ENCODE data around the gene FKBP1A. TPM values are rescaled to one million over a fixed set of nuclear protein-coding genes. Genes with fewer than 3 reads are reported as not detected.

Gene FKBP1A
- total RNA-seq, 1 donor from 2014 or later = 212 TPM

DNA sequence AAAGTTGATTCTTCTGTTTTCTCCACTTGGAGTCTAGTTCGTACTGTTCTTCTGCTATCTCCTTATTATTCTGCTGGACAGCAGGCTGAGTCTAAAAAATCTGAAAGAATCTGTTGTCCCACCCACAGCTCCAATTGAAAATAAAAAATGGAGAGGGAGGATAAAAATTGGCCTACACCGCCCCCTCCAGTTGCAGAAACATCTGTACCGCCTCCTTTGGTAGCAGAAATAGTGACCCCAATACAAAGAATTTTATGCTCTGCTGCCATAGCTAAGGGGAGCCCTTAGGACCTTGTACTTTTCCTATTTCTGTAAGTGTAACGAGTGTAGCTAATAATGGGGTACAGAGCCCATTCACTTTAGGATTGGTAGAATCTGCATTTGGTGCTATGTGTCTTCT, 4.9 kb upstream of the FKBP1A start:
- H3K27me3 ChIP-seq = no peaks in the 10 kb centered on the region
- no peaks in the 10 kb centered on the region for H3K9me3 ChIP-seq
- intact Hi-C loops (cut with DNase I) = no loop called here
- no peak for DNase-seq (ENCODE audit: extremely low spot score in 2 of 2)
- H3K36me3 ChIP-seq = no peaks in the 10 kb centered on the region
- H3K4me1 ChIP-seq = peaks cover 12% of the 10 kb centered on the region
- H3K4me3 ChIP-seq = no peak overlapping the region
- TF ChIP-seq POLR2A (IDR thresholded peaks at IDR 0.05) = no peak
- no peak for TF ChIP-seq POLR2AphosphoS5 (IDR thresholded peaks at IDR 0.05; ENCODE audit: insufficient read depth in 1 of 2, low read depth in 1 of 2)
- TF ChIP-seq, protein P1, sequence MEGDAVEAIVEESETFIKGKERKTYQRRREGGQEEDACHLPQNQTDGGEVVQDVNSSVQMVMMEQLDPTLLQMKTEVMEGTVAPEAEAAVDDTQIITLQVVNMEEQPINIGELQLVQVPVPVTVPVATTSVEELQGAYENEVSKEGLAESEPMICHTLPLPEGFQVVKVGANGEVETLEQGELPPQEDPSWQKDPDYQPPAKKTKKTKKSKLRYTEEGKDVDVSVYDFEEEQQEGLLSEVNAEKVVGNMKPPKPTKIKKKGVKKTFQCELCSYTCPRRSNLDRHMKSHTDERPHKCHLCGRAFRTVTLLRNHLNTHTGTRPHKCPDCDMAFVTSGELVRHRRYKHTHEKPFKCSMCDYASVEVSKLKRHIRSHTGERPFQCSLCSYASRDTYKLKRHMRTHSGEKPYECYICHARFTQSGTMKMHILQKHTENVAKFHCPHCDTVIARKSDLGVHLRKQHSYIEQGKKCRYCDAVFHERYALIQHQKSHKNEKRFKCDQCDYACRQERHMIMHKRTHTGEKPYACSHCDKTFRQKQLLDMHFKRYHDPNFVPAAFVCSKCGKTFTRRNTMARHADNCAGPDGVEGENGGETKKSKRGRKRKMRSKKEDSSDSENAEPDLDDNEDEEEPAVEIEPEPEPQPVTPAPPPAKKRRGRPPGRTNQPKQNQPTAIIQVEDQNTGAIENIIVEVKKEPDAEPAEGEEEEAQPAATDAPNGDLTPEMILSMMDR (IDR thresholded peaks at IDR 0.05) = no peak
- H3K27ac ChIP-seq = no peak overlapping the region

DNA sequence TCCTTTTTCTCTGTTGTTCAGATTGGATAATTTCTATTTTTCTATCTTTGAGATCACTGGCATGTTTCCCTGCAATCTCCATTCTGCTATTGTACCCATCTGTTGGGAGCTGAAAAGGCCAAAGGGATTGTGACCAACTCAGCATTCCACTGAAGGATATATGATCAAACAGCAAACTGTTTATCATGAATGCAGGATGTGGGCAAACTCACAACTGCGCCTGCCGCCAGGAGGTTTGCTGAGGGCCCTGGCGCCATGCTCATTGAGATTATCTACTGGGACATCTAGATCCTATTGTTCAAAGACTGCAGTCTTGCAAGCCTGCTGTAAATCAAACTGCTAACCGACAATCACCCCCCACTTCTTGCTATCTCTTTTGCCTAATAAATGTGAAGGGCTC, 3.8 kb upstream of the FKBP1A start:
- no peaks in the 10 kb centered on the region for H3K9me3 ChIP-seq
- intact Hi-C loops (cut with DNase I) = no loop called here

DNA sequence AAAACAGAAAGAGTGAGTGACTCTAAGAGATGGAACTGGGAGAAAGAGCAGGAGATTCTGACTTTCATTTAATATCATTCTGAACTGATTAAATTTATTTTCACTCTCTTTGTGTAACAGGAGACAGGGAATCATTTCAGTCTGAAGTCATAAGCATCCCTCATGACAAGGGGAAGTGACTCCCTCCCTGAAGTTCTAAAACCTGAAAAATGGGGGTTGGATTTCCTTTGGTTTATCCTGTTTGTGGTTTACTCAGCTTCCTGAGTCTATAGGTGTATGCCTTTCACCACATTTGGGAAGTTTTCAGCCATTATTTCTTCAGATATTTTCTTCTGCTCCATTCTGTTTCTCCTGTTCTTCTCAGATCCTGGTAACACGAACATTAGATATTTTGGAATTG, 3.4 kb upstream of the FKBP1A start:
- Histone ChIP-seq H3K27me3 (no peaks in the 10 kb centered on the region), H3K4me3 (no peak overlapping the region), H3K9me3 (no peaks in the 10 kb centered on the region), H3K36me3 (no peaks in the 10 kb centered on the region), H3K27ac (no peak overlapping the region), H3K4me1 (peaks cover 23% of the 10 kb centered on the region)
- TF ChIP-seq, protein P1 (IDR thresholded peaks at IDR 0.05) = no peak
- no peak for TF ChIP-seq POLR2A (IDR thresholded peaks at IDR 0.05)
- no peak for TF ChIP-seq POLR2AphosphoS5 (IDR thresholded peaks at IDR 0.05; ENCODE audit: insufficient read depth in 1 of 2, low read depth in 1 of 2)
- no peak for DNase-seq (ENCODE audit: extremely low spot score in 2 of 2)
- intact Hi-C loops (cut with DNase I) = no loop called here

More for the DNA sequence above, 3.8 kb upstream of the FKBP1A start:
- Histone ChIP-seq H3K36me3 (no peaks in the 10 kb centered on the region), H3K27ac (no peak overlapping the region), H3K4me1 (peaks cover 19% of the 10 kb centered on the region), H3K27me3 (no peaks in the 10 kb centered on the region), H3K4me3 (no peak overlapping the region)
- no peak for DNase-seq (ENCODE audit: extremely low spot score in 2 of 2)
- TF ChIP-seq POLR2A (IDR thresholded peaks at IDR 0.05) (no peak), POLR2AphosphoS5 (IDR thresholded peaks at IDR 0.05; ENCODE audit: insufficient read depth in 1 of 2, low read depth in 1 of 2) (no peak)

DNA sequence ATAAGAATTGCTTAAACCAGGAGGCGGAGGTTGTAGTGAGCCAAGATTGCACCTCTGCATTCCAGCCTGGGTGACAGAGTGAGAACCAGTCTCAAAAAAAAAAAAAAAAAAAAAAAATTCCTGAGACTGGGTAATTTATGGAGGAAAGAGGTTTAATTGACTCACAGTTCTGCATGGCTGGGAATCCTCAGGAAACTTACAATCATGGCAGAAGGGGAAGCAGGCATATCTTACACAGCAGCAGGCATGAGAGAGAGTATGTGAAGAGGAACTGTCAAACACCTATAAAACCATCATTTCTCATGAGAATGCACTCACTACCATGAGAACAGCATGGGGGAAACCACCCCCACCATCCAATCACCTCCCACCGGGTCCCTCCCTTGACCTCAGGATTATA, 1.8 kb upstream of the FKBP1A start:
- Histone ChIP-seq H3K27ac (no peak overlapping the region), H3K36me3 (no peaks in the 10 kb centered on the region), H3K27me3 (no peaks in the 10 kb centered on the region), H3K4me3 (no peak overlapping the region), H3K4me1 (peaks cover 39% of the 10 kb centered on the region), H3K9me3 (no peaks in the 10 kb centered on the region)
- no peak for DNase-seq (ENCODE audit: extremely low spot score in 2 of 2)
- intact Hi-C loops (cut with DNase I) = loop anchor here (5.0 kb wide), 1 partner anchor 72 kb away; no protein-coding TSS in a partner anchor
- no peak for TF ChIP-seq POLR2A (IDR thresholded peaks at IDR 0.05)
- TF ChIP-seq POLR2AphosphoS5 (IDR thresholded peaks at IDR 0.05; ENCODE audit: insufficient read depth in 1 of 2, low read depth in 1 of 2) = no peak
- TF ChIP-seq, protein P1 (IDR thresholded peaks at IDR 0.05) = no peak

DNA sequence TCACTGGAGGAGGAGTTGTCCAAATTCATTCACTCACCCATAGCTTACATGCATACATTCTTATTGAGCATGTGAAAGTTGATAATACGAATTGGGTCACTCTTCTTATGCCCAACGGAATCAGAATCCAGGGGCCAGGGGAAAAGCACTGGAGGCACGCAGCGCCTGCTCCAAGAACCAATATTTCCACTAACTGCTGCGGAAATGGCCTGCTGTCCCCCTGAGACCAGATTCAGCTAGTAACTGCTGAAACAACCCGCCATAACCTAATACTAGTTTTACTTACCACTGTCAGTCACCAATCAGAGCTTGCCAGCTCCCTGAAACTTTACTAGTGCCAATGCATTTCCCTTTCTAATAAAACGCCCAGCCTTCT, 641 bp upstream of the FKBP1A start:
- DNase-seq (ENCODE audit: extremely low spot score in 2 of 2) = no peak
- intact Hi-C loops (cut with DNase I) = loop anchor here (5.0 kb wide), 1 partner anchor 71 kb away; no protein-coding TSS in a partner anchor
- Histone ChIP-seq H3K36me3 (no peaks in the 10 kb centered on the region), H3K4me3 (peak overlapping the region; percentile 73 to 91), H3K9me3 (no peaks in the 10 kb centered on the region), H3K27ac (peak overlapping the region; percentile 88), H3K4me1 (peaks cover 50% of the 10 kb centered on the region), H3K27me3 (no peaks in the 10 kb centered on the region)
- TF ChIP-seq, protein P1 (IDR thresholded peaks at IDR 0.05) = no peak
- TF ChIP-seq POLR2AphosphoS5 (IDR thresholded peaks at IDR 0.05; ENCODE audit: insufficient read depth in 1 of 2, low read depth in 1 of 2) (no peak), POLR2A (IDR thresholded peaks at IDR 0.05) (no peak)
